Measurements from ENCODE around the gene PRKCE. TPM values are rescaled to one million over a fixed set of nuclear protein-coding genes. Genes with fewer than 3 reads are reported as not detected.

The PRKCE gene
- total RNA-seq, 1 donor from 2014 or later, result 85.0 TPM

- Histone ChIP-seq H3K4me1 (peaks cover 39% of the 10 kb centered on the region), H3K9me3 (no peaks in the 10 kb centered on the region), H3K4me3 (no peak overlapping the region), H3K27me3 (ENCODE audit: low read depth) (no peaks in the 10 kb centered on the region), H3K27ac (peak overlapping the region; percentile 74), H3K36me3 (no peaks in the 10 kb centered on the region)
- TF ChIP-seq, protein P1, sequence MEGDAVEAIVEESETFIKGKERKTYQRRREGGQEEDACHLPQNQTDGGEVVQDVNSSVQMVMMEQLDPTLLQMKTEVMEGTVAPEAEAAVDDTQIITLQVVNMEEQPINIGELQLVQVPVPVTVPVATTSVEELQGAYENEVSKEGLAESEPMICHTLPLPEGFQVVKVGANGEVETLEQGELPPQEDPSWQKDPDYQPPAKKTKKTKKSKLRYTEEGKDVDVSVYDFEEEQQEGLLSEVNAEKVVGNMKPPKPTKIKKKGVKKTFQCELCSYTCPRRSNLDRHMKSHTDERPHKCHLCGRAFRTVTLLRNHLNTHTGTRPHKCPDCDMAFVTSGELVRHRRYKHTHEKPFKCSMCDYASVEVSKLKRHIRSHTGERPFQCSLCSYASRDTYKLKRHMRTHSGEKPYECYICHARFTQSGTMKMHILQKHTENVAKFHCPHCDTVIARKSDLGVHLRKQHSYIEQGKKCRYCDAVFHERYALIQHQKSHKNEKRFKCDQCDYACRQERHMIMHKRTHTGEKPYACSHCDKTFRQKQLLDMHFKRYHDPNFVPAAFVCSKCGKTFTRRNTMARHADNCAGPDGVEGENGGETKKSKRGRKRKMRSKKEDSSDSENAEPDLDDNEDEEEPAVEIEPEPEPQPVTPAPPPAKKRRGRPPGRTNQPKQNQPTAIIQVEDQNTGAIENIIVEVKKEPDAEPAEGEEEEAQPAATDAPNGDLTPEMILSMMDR (IDR thresholded peaks at IDR 0.05), result no peak
- ATAC-seq (no peak), DNase-seq (no peak)
- intact Hi-C loops (cut with DNase I), result no loop called here
Observed at GRCh38 chr2:45676088-45676487, 24.6 kb downstream of the PRKCE start.

GRCh38 chr2:45678791-45679348, 27.4 kb downstream of the PRKCE start:
- no peak for ATAC-seq
- H3K27ac ChIP-seq, result no peak overlapping the region
- no peak overlapping the region for H3K4me3 ChIP-seq
- intact Hi-C loops (cut with DNase I), result no loop called here
- no peaks in the 10 kb centered on the region for H3K36me3 ChIP-seq
- H3K27me3 ChIP-seq (ENCODE audit: low read depth), result no peaks in the 10 kb centered on the region
- TF ChIP-seq, protein P1 (IDR thresholded peaks at IDR 0.05), result no peak
- no peaks in the 10 kb centered on the region for H3K9me3 ChIP-seq
- no peak for DNase-seq
- peaks cover 49% of the 10 kb centered on the region for H3K4me1 ChIP-seq

DNA sequence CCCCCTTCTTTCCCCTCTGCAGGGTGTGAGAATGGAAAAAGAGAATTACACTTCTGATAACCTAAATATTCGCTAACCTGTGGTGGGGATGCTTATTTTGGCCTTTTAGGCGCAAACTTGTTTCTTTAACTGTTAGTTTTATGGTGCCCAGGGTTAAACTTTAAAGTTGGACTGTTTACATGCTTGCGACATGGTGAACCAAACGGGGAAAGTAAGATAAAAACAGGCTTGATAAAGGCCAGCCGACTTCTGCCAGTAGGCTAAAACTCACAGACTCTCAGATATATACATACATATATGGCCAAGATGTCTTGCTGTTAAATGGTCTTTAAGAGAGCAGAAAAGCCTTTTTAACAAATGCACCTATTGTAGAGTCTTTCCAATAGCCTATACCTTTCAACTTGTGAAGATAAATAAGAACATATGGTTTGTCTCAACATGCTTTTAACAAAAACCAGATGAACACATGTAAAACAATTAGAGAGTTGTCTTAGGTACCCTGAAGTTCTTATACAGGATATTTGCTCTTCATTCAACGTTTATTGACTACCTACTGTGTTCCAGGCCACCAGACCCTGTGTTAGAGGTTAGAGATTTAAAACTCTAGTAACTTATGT, 29.0 kb downstream of the PRKCE start:
- Histone ChIP-seq H3K9me3 (no peaks in the 10 kb centered on the region), H3K4me1 (peaks cover 45% of the 10 kb centered on the region), H3K27me3 (ENCODE audit: low read depth) (no peaks in the 10 kb centered on the region), H3K27ac (no peak overlapping the region), H3K36me3 (no peaks in the 10 kb centered on the region), H3K4me3 (no peak overlapping the region)
- TF ChIP-seq, protein P1 (IDR thresholded peaks at IDR 0.05), result no peak
- intact Hi-C loops (cut with DNase I), result no loop called here
- ATAC-seq (no peak), DNase-seq (no peak)

DNA sequence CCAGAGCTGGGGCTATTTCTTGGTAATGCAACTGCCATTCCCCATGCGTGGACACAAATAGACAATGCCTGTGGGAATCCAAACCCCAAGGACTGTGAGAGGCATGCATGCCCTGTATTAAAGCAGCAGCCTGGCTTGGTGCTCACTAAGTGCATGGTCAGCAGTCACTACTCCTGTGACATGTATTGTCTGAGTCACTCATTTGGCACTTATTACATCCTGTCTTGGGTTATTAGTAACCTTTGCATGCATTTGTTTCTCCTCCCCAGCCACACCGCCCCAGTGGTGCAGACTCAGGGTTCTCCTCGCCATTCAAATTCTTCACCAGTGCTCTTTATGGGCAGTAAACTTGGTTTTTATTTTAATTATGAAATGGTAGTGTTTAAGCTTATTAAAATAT, 30.2 kb downstream of the PRKCE start:
- Histone ChIP-seq H3K27ac (no peak overlapping the region), H3K4me3 (no peak overlapping the region), H3K36me3 (no peaks in the 10 kb centered on the region), H3K27me3 (ENCODE audit: low read depth) (no peaks in the 10 kb centered on the region), H3K4me1 (peaks cover 37% of the 10 kb centered on the region), H3K9me3 (no peaks in the 10 kb centered on the region)
- DNase-seq (no peak), ATAC-seq (peak; percentile 66 to 80)
- intact Hi-C loops (cut with DNase I), result no loop called here
- TF ChIP-seq, protein P1 (IDR thresholded peaks at IDR 0.05), result no peak

- H3K4me1 ChIP-seq, result peaks cover 39% of the 10 kb centered on the region
- ATAC-seq (no peak), DNase-seq (no peak)
- no peaks in the 10 kb centered on the region for H3K9me3 ChIP-seq
- no peak overlapping the region for H3K27ac ChIP-seq
- TF ChIP-seq, protein P1 (IDR thresholded peaks at IDR 0.05), result no peak
- no peak overlapping the region for H3K4me3 ChIP-seq
- no peaks in the 10 kb centered on the region for H3K27me3 ChIP-seq (ENCODE audit: low read depth)
- H3K36me3 ChIP-seq, result no peaks in the 10 kb centered on the region
- intact Hi-C loops (cut with DNase I), result no loop called here
Observed at GRCh38 chr2:45683292-45683691, 31.8 kb downstream of the PRKCE start.
